K562 (cell line): ENCODE results near the gene TGM5. TPM values are rescaled to one million over a fixed set of nuclear protein-coding genes. Genes with fewer than 3 reads are reported as not detected.

Experiments used
- CREM ChIP-seq: IDR thresholded peaks from 2 replicates; pipeline ENCODE4 v1.6.1; 2014; ENCODE audit warnings: antibody characterized with exemption, low read depth
- HDAC1 ChIP-seq, 2 experiments: fragments of 450-650 bp; IDR thresholded peaks; 2 replicates each; pipeline ENCODE4 v1.6.1; 2016 to 2017; ENCODE audit warnings: inconsistent platforms in 1 of 2, mild to moderate bottlenecking in 1 of 2, moderate library complexity in 1 of 2
- MAZ ChIP-seq, 2 experiments: fragments of 450-650 bp in 1 of 2; sonication (generic) in 1 of 2; formaldehyde crosslinking; IDR thresholded peaks in 1 of 2; conservative IDR thresholded peaks in 1 of 2; 2 replicates each; pipeline versions ENCODE4 v1.4.0 to v1.5.0; 2020; ENCODE audit warnings: mild to moderate bottlenecking in 1 of 2, missing genetic modification reagents in 1 of 2
- polyA plus RNA-seq, 8 experiments: library from polyadenylated mRNA; depleted of rRNA in 4 of 8; stranded (reverse) in 5 of 8; unstranded in 3 of 8; fragments of >200 nt; fragmentation: Nextera tagmentation in 2 of 8; fragmentation: Illumina TruSeq in 1 of 8; extraction: Ambion mirVana in 2 of 8; extraction: Trizol in 1 of 8; gene quantifications; 2 replicates each; pipeline versions ENCODE4 v1.2.1 to v1.2.3, GENCODE V29; 2011 to 2014; ENCODE audit warnings: inconsistent platforms in 1 of 8, missing spikeins in 1 of 8
- total RNA-seq, 7 experiments: library from RNA; depleted of rRNA in 6 of 7; stranded (reverse); fragments of >200 nt in 6 of 7; fragmentation: Illumina TruSeq in 2 of 7; extraction: Trizol in 2 of 7; gene quantifications; 2 replicates each; pipeline versions ENCODE4 v1.2.1 to v1.2.3, GENCODE V29; 2011 to 2021; ENCODE audit warnings: low replicate concordance in 1 of 7
- TF ChIP-seq, protein P1 (sequence below), 2 experiments: fragments of 450-650 bp; IDR thresholded peaks; 2 replicates each; pipeline ENCODE4 v1.6.1; 2016; ENCODE audit warnings: mild to moderate bottlenecking in 2 of 2, borderline replicate concordance in 1 of 2, low read depth in 1 of 2, moderate library complexity in 1 of 2
- TF ChIP-seq, protein P2 (sequence below), 2 experiments: fragments of 450-650 bp in 1 of 2; sonication (generic) in 1 of 2; formaldehyde crosslinking in 1 of 2; IDR thresholded peaks; 2 replicates each; pipeline versions ENCODE4 v1.7.1 to v1.9.0; 2016 to 2022; ENCODE audit warnings: inconsistent platforms in 1 of 2, mild to moderate bottlenecking in 1 of 2, missing genetic modification reagents in 1 of 2

The TGM5 gene
- total and polyA plus RNA-seq, 9 of the 15 experiments (the other 6 are each of a cell fraction or from before 2014, with no cell fraction given): 0.03 to 0.10 (median 0.07) TPM; not detected in 6

GRCh38 chr15:43186003-43186353 lies 80.8 kb downstream of the TGM5 start (continued):
- TF ChIP-seq, protein P1, sequence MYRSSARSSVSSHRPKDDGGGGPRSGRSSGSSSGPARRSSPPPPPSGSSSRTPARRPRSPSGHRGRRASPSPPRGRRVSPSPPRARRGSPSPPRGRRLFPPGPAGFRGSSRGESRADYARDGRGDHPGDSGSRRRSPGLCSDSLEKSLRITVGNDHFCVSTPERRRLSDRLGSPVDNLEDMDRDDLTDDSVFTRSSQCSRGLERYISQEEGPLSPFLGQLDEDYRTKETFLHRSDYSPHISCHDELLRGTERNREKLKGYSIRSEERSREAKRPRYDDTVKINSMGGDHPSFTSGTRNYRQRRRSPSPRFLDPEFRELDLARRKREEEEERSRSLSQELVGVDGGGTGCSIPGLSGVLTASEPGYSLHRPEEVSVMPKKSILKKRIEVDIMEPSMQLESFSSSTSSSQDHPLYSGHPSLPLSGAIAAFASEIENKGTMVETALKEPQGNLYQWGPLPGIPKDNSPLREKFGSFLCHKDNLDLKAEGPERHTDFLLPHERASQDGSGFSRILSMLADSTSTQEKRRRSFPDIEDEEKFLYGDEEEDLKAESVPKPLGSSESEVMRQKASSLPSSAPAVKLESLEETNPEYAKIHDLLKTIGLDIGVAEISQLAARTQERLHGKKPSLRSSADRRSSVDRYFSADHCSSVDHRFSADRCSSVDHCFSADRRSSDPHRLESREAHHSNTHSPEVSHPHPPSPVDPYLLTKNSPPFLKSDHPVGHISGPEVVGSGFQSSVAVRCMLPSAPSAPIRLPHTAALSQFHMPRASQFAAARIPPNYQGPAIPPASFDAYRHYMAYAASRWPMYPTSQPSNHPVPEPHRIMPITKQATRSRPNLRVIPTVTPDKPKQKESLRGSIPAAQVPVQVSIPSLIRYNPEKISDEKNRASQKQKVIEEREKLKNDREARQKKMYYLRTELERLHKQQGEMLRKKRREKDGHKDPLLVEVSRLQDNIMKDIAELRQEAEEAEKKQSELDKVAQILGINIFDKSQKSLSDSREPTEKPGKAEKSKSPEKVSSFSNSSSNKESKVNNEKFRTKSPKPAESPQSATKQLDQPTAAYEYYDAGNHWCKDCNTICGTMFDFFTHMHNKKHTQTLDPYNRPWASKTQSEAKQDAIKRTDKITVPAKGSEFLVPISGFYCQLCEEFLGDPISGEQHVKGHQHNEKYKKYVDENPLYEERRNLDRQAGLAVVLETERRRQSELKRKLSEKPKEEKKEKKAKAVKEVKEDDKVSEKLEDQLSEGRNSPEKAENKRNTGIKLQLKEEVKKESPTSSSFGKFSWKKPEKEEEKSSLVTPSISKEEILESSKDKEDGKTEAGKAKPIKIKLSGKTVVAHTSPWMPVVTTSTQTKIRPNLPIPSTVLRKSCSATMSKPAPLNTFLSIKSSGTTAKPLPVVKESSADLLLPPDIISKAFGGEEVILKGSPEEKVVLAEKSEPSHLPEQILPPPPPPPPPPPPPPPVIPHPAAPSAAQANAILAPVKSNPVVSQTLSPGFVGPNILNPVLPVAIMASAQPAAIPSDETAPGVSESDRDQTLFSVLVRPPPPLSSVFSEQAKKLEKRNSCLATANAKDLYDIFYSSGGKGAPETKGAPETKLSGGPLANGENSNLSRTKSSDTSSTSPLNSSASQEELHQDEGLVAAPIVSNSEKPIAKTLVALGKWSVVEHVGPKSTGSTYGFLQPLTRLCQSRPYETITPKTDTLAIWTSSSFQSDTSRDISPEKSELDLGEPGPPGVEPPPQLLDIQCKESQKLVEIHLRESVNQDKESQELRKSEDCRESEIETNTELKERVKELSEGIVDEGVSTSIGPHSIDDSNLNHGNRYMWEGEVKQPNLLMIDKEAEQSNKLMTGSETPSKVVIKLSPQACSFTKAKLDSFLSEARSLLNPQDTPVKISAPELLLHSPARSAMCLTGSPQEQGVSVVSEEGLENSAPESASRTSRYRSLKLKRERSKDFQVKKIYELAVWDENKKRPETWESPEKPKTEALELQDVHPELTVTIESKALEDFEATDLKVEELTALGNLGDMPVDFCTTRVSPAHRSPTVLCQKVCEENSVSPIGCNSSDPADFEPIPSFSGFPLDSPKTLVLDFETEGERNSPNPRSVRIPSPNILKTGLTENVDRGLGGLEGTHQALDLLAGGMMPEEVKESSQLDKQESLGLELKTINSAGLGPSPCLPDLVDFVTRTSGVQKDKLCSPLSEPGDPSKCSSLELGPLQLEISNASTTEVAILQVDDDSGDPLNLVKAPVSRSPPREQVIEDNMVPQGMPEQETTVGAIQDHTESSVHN (IDR thresholded peaks at IDR 0.05; ENCODE audit: borderline replicate concordance in 1 of 2, low read depth in 1 of 2): no peak
- TF ChIP-seq HDAC1 (IDR thresholded peaks at IDR 0.05): peak in 1 of 2 experiments; percentile 51; a peak in 2 of 4 replicates
- TF ChIP-seq MAZ (CRISPR knock-in tag; conservative IDR thresholded peaks at IDR 0.05 in 1 of 2, IDR thresholded peaks at IDR 0.05 in 1 of 2): peak in 1 of 2 experiments; percentile 3; a peak in 1 of 4 replicates
- TF ChIP-seq, protein P2, sequence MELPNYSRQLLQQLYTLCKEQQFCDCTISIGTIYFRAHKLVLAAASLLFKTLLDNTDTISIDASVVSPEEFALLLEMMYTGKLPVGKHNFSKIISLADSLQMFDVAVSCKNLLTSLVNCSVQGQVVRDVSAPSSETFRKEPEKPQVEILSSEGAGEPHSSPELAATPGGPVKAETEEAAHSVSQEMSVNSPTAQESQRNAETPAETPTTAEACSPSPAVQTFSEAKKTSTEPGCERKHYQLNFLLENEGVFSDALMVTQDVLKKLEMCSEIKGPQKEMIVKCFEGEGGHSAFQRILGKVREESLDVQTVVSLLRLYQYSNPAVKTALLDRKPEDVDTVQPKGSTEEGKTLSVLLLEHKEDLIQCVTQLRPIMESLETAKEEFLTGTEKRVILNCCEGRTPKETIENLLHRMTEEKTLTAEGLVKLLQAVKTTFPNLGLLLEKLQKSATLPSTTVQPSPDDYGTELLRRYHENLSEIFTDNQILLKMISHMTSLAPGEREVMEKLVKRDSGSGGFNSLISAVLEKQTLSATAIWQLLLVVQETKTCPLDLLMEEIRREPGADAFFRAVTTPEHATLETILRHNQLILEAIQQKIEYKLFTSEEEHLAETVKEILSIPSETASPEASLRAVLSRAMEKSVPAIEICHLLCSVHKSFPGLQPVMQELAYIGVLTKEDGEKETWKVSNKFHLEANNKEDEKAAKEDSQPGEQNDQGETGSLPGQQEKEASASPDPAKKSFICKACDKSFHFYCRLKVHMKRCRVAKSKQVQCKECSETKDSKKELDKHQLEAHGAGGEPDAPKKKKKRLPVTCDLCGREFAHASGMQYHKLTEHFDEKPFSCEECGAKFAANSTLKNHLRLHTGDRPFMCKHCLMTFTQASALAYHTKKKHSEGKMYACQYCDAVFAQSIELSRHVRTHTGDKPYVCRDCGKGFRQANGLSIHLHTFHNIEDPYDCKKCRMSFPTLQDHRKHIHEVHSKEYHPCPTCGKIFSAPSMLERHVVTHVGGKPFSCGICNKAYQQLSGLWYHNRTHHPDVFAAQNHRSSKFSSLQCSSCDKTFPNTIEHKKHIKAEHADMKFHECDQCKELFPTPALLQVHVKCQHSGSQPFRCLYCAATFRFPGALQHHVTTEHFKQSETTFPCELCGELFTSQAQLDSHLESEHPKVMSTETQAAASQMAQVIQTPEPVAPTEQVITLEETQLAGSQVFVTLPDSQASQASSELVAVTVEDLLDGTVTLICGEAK (IDR thresholded peaks at IDR 0.05): 0 out of 2 replicates have a peak, but pooled peaks have one; percentile 10
- TF ChIP-seq, protein P2 (CRISPR knock-in tag; IDR thresholded peaks at IDR 0.05): no peak
- no peak for TF ChIP-seq CREM
